ENCODE measurements around the gene ZNF618.

Gene ZNF618, protein sequence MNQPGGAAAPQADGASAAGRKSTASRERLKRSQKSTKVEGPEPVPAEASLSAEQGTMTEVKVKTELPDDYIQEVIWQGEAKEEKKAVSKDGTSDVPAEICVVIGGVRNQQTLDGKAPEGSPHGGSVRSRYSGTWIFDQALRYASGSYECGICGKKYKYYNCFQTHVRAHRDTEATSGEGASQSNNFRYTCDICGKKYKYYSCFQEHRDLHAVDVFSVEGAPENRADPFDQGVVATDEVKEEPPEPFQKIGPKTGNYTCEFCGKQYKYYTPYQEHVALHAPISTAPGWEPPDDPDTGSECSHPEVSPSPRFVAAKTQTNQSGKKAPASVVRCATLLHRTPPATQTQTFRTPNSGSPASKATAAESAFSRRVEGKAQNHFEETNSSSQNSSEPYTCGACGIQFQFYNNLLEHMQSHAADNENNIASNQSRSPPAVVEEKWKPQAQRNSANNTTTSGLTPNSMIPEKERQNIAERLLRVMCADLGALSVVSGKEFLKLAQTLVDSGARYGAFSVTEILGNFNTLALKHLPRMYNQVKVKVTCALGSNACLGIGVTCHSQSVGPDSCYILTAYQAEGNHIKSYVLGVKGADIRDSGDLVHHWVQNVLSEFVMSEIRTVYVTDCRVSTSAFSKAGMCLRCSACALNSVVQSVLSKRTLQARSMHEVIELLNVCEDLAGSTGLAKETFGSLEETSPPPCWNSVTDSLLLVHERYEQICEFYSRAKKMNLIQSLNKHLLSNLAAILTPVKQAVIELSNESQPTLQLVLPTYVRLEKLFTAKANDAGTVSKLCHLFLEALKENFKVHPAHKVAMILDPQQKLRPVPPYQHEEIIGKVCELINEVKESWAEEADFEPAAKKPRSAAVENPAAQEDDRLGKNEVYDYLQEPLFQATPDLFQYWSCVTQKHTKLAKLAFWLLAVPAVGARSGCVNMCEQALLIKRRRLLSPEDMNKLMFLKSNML

DNA sequence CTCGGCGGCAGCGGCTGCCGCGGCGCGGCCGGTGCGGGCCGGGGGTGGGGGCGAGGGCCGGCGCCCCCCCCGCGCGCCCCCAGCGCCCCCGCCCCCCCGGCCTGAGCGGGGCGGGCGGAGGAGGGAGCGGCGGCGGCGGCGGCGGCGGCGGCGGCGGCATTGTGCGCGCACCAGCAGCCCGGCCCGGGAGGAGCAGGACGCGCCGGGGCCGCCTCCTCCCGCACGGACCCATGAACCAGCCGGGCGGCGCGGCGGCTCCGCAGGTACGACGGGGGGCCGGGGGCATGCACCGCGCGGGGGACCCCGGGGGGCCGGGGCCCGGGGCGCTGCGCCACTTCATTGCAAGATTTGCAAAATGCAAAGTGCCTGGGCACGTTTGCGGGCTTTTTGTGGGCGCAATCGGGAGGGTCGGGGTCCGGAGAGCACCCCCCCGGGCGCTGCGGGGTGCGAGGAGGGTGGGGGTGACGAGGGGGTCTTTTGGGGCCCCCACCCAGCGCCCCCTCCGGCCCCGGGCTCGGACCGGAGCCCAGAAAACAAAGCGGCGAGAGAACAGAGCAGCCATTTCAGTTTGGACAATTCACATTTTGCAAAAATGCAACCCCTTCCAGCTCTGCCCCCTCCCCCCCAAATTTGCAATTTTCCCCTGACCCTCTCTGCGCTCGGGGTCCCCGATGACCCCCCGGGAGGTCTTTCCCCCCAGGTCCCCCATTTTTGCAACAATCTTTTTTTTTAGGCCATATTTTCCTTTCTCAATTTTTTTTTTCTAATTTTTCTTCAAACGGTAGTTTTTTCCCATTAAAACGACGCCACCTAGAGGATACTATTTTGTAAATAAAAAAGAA lies at the start of gene ZNF618:
ZNF618 (plus strand) TSS at position 159 of the 842 bp plus-strand sequence; CDS start at position 231, 72 bp downstream.
- H3K9me3 ChIP-seq (ENCODE audit: low read length): peaks cover 1% of the 10 kb centered on the region
- peak within 1 kb of the TSS; percentile 96 for H3K4me3 ChIP-seq (ENCODE audit: low read length)
- no peaks in the 10 kb centered on the region for H3K27me3 ChIP-seq (ENCODE audit: insufficient read depth, low read length)
- H2AFZ ChIP-seq (ENCODE audit: low read depth, low read length): peak within 1 kb of the TSS; percentile 93
- peaks cover 12% of the 10 kb centered on the region for H3K4me1 ChIP-seq (ENCODE audit: insufficient read depth, low read length)
- peaks cover 2% of the 10 kb centered on the region for H3K36me3 ChIP-seq (ENCODE audit: insufficient read depth, low read length)

DNA sequence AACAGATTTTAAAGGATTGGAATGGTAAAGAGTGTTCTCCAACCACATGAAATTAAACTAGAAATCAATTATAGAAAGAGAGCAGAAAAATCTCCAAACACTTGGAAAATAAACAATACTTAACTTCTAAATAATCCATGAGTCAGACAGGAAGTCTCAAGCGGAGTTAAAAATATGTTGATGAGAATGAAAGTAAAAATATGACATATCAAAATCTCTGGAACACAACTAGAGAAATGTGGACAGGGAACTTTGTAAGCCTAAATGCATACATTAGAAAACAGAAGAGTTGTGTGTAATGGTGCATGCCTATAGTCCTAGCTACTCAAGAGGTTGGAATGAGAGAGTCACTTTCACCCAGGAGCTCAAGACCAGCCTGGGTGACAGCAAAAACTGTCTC lies 47.9 kb upstream of the ZNF618 start:
- no peak overlapping the region for H2AFZ ChIP-seq (ENCODE audit: low read depth, low read length)
- peaks cover 2% of the 10 kb centered on the region for H3K27me3 ChIP-seq (ENCODE audit: insufficient read depth, low read length)
- H3K4me1 ChIP-seq (ENCODE audit: insufficient read depth, low read length): peaks cover 2% of the 10 kb centered on the region
- H3K36me3 ChIP-seq (ENCODE audit: insufficient read depth, low read length): no peaks in the 10 kb centered on the region
- no peaks in the 10 kb centered on the region for H3K9me3 ChIP-seq (ENCODE audit: low read length)
- no peak overlapping the region for H3K4me3 ChIP-seq (ENCODE audit: low read length)

DNA sequence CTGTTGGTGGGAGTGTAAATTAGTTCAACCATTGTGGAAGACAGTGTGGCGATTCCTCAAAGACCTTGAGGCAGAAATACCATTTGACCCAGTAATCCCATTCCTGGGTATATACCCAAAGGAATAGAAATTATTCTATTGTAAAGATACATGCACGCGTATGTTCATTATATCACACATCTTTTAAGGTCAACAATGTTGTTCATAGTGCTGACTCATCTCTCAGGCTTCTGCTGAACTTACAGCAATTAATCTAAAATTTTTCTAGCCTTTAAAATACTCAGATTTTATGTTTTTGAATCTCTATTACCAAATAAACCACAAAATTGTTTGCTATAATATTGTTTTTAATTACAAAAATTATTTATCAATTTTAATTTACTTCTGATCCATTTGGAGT lies 38.8 kb upstream of the ZNF618 start:
- H3K27me3 ChIP-seq (ENCODE audit: insufficient read depth, low read length): no peaks in the 10 kb centered on the region
- no peaks in the 10 kb centered on the region for H3K36me3 ChIP-seq (ENCODE audit: insufficient read depth, low read length)
- H2AFZ ChIP-seq (ENCODE audit: low read depth, low read length): no peak overlapping the region
- H3K4me3 ChIP-seq (ENCODE audit: low read length): no peak overlapping the region
- H3K9me3 ChIP-seq (ENCODE audit: low read length): no peaks in the 10 kb centered on the region
- H3K4me1 ChIP-seq (ENCODE audit: insufficient read depth, low read length): no peaks in the 10 kb centered on the region

DNA sequence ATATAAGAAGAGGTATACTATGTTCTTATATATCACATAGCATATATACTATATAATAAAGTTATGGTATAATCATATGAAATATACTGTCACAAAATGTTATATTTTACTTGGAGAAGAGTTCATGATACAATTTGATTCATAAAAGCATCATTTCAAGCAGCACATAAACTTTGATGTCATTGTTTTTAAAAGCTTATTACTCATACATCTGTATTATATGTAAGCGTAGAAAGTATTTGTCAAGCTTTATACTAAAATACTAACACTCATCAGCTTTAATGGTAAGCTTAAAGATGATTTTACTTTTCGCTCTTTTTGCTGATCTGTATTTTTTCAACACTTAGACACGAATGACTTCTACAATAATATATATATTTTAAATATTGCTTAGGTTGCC lies 34.0 kb upstream of the ZNF618 start:
- no peak overlapping the region for H3K4me3 ChIP-seq (ENCODE audit: low read length)
- no peaks in the 10 kb centered on the region for H3K4me1 ChIP-seq (ENCODE audit: insufficient read depth, low read length)
- no peak overlapping the region for H2AFZ ChIP-seq (ENCODE audit: low read depth, low read length)
- peaks cover 3% of the 10 kb centered on the region for H3K9me3 ChIP-seq (ENCODE audit: low read length)
- no peaks in the 10 kb centered on the region for H3K36me3 ChIP-seq (ENCODE audit: insufficient read depth, low read length)
- no peaks in the 10 kb centered on the region for H3K27me3 ChIP-seq (ENCODE audit: insufficient read depth, low read length)

DNA sequence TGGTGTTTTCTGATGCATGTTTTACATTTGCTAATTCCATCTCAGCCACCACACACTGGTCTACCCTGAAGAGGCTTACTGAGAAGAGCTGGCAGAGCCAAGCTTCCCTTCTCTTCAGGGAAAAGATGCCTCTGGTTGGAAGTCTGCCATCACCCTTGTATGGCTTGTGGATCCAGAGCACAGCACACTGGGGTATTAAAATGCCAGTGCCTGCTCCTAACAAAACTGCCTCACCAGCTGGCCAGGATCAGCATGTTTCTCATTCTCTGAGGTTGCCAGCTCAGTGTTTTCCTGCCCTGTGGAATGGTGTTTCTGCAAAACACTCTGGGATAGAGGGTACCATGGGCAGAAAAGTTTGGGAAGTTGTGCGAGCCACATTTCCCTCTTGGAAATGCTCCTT lies 31.6 kb upstream of the ZNF618 start:
- Histone ChIP-seq H3K4me1 (ENCODE audit: insufficient read depth, low read length) (no peaks in the 10 kb centered on the region), H2AFZ (ENCODE audit: low read depth, low read length) (no peak overlapping the region), H3K9me3 (ENCODE audit: low read length) (peaks cover 3% of the 10 kb centered on the region), H3K4me3 (ENCODE audit: low read length) (no peak overlapping the region), H3K36me3 (ENCODE audit: insufficient read depth, low read length) (no peaks in the 10 kb centered on the region), H3K27me3 (ENCODE audit: insufficient read depth, low read length) (no peaks in the 10 kb centered on the region)

DNA sequence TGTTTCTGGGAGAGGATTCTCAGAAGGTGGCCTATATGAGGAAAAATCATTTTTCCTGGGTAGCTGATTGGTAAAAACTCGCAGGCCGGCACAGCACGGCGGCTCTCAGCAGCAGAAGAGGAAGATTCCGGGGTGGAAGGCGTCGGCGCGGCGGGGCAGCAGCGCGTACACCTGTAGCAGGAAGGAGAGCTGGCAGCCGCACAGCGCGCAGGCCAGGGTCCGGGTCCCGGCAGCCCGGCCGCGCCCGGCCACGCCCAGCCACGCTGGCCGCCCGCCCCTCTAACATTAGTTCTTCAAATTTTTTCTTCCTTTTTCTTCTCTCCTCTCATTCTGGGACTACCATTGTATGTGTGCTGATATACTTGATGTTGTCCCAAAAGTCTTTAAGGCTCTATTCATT lies 24.8 kb upstream of the ZNF618 start:
- Histone ChIP-seq H3K4me3 (ENCODE audit: low read length) (no peak overlapping the region), H3K4me1 (ENCODE audit: insufficient read depth, low read length) (no peaks in the 10 kb centered on the region), H3K9me3 (ENCODE audit: low read length) (no peaks in the 10 kb centered on the region), H3K27me3 (ENCODE audit: insufficient read depth, low read length) (no peaks in the 10 kb centered on the region), H3K36me3 (ENCODE audit: insufficient read depth, low read length) (no peaks in the 10 kb centered on the region), H2AFZ (ENCODE audit: low read depth, low read length) (no peak overlapping the region)

DNA sequence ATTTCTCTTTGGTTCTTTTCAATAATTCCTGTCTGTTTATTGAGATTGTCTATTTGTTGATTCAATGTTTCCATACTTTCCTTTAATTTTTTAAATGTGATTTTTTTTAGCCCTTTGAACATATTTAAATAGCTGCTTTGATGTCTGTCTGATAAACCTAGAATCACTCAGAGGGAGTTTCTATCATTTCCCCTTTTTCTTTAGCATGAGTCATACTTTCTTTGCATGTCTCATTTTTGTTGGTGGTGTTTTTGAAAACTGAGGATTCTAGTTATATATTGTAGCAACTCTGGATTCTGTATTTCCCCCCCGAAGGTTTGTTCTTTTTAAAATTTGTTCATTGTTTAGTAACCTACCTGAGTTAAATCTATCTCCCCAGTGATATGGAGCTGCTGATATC lies 24.2 kb upstream of the ZNF618 start:
- Histone ChIP-seq H3K36me3 (ENCODE audit: insufficient read depth, low read length) (no peaks in the 10 kb centered on the region), H2AFZ (ENCODE audit: low read depth, low read length) (no peak overlapping the region), H3K9me3 (ENCODE audit: low read length) (no peaks in the 10 kb centered on the region), H3K4me3 (ENCODE audit: low read length) (no peak overlapping the region), H3K27me3 (ENCODE audit: insufficient read depth, low read length) (no peaks in the 10 kb centered on the region), H3K4me1 (ENCODE audit: insufficient read depth, low read length) (no peaks in the 10 kb centered on the region)

DNA sequence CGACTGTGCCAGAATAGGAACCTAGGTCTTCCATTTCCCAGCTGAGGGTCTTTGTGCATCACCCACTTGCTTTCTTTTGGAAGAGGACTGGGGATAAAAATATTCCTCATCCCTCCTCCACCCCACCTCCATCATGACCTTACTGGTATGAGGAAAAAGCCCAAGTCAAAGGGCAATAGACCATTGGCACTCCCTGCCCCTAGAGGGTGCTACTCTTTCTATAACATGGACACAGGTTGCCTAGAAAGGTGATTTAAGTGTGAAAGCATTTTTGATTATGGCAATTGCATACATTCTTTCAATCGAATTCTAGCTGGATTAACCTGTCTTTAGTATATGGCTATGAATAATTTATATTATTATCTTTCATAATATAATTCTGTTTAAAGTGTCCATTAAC lies 22.8 kb upstream of the ZNF618 start:
- no peak overlapping the region for H3K4me3 ChIP-seq (ENCODE audit: low read length)
- no peaks in the 10 kb centered on the region for H3K27me3 ChIP-seq (ENCODE audit: insufficient read depth, low read length)
- H3K9me3 ChIP-seq (ENCODE audit: low read length): no peaks in the 10 kb centered on the region
- H3K4me1 ChIP-seq (ENCODE audit: insufficient read depth, low read length): peaks cover 10% of the 10 kb centered on the region
- H3K36me3 ChIP-seq (ENCODE audit: insufficient read depth, low read length): no peaks in the 10 kb centered on the region
- H2AFZ ChIP-seq (ENCODE audit: low read depth, low read length): no peak overlapping the region

DNA sequence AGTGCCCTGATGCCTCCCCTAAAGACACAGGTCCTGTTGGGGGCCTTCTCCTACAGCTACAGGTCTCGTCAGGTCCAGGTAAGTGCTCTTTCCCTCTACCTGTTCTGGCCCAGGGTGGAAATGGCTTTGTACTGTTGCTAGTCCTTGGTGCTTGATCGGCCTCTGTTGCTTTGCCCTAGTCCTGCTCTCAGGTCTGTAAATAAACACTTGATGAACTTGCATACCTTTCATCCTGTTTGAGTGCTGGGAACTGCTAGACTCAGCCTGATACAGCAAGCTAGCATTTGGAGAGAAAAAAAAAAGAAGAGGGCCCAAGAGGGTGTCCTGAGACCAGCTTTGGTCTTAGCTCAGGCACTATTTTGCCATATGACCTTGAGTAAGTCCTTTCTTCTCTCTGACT lies 21.8 kb upstream of the ZNF618 start:
- no peak overlapping the region for H3K4me3 ChIP-seq (ENCODE audit: low read length)
- no peaks in the 10 kb centered on the region for H3K9me3 ChIP-seq (ENCODE audit: low read length)
- H3K4me1 ChIP-seq (ENCODE audit: insufficient read depth, low read length): peaks cover 17% of the 10 kb centered on the region
- no peaks in the 10 kb centered on the region for H3K36me3 ChIP-seq (ENCODE audit: insufficient read depth, low read length)
- no peaks in the 10 kb centered on the region for H3K27me3 ChIP-seq (ENCODE audit: insufficient read depth, low read length)
- H2AFZ ChIP-seq (ENCODE audit: low read depth, low read length): no peak overlapping the region

DNA sequence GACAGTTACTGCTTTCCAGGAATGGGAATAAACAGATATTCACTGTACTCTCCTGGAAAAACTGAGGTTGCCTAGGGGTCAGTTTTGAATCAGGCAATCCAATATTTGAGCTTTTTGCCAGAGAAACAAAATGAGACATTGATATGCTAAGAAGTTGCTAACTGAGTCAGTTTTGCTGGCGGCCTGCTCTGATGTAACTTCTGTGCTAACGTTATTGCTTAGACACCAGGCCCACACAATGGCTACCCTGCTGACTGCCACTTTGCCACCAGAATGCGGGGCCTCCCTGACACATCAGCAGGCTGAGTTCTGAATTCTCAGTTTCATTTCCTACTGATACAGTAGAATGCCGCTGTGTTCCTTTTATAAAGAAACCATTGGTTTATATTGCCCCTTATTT lies 18.2 kb upstream of the ZNF618 start:
- H2AFZ ChIP-seq (ENCODE audit: low read depth, low read length): peak overlapping the region; percentile 20

DNA sequence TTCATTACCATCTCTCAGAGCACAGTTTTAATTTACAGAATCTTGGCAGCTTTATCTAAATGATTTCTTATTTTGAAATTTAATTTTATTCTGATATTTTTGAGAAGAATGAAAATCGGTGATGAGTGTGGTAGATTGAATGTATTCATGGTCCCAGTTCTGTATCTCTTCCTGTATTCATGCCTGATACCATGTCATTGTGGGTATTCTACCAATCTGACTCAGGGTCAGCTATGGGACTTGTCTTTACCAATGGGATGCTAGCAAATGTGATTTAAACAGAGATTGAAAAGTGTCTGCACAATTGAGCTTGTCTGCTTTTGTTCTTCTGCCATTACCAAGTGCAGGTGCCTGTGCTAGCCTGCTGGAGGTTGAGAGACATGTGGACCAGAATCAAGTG lies 17.8 kb upstream of the ZNF618 start:
- H3K36me3 ChIP-seq (ENCODE audit: insufficient read depth, low read length): no peaks in the 10 kb centered on the region
- no peaks in the 10 kb centered on the region for H3K27me3 ChIP-seq (ENCODE audit: insufficient read depth, low read length)
- H3K9me3 ChIP-seq (ENCODE audit: low read length): no peaks in the 10 kb centered on the region
- peaks cover 17% of the 10 kb centered on the region for H3K4me1 ChIP-seq (ENCODE audit: insufficient read depth, low read length)
- H2AFZ ChIP-seq (ENCODE audit: low read depth, low read length): peak overlapping the region; percentile 20
- H3K4me3 ChIP-seq (ENCODE audit: low read length): peak overlapping the region; percentile 3

More for the DNA sequence above, 18.2 kb upstream of the ZNF618 start:
- Histone ChIP-seq H3K36me3 (ENCODE audit: insufficient read depth, low read length) (no peaks in the 10 kb centered on the region), H3K4me1 (ENCODE audit: insufficient read depth, low read length) (peaks cover 17% of the 10 kb centered on the region), H3K27me3 (ENCODE audit: insufficient read depth, low read length) (no peaks in the 10 kb centered on the region), H3K9me3 (ENCODE audit: low read length) (no peaks in the 10 kb centered on the region), H3K4me3 (ENCODE audit: low read length) (peak overlapping the region; percentile 3)

DNA sequence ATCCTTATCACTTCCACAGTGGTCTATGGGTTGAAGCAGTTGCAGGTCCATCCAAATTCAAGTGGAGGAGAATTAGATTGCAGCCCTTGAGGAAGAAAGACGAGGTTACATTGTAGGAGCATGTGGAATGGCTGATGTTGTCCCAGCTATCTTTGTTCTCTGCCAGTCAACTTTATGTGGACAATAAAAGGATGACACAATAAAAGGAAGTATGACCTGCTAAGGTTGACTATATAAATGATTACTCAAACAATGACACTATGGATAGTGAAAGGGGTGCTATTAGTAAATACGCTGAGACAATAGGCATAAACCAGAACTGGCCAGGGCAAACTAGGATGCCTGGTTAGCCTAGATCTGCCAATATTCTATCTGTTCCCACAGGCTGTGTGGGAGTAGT lies 12.8 kb upstream of the ZNF618 start:
- Histone ChIP-seq H2AFZ (ENCODE audit: low read depth, low read length) (no peak overlapping the region), H3K9me3 (ENCODE audit: low read length) (no peaks in the 10 kb centered on the region), H3K36me3 (ENCODE audit: insufficient read depth, low read length) (no peaks in the 10 kb centered on the region), H3K27me3 (ENCODE audit: insufficient read depth, low read length) (no peaks in the 10 kb centered on the region), H3K4me1 (ENCODE audit: insufficient read depth, low read length) (peaks cover 7% of the 10 kb centered on the region), H3K4me3 (ENCODE audit: low read length) (no peak overlapping the region)
